HS-5 (cell line): ENCODE results near the gene PTPRM.

Experiments used
- DNase-seq: peaks from one replicate; pipeline ENCODE4 v3.0.0-alpha.2; 2012; ENCODE audit warnings: low read depth

The PTPRM gene

GRCh38 chr18:7566567-7567473 lies at the start of gene PTPRM:
TSS of gene PTPRM (plus strand) at chr18:7567316. CDS start at chr18:7567819, 503 bp downstream.
- no peak for DNase-seq

- no peak for DNase-seq
Measured at GRCh38 chr18:7517852-7518251, 49.3 kb upstream of the PTPRM start.

- no peak for DNase-seq
Measured at GRCh38 chr18:7520200-7520785, 46.8 kb upstream of the PTPRM start.

GRCh38 chr18:7521226-7521856 lies 45.8 kb upstream of the PTPRM start:
- DNase-seq: no peak

- no peak for DNase-seq
Measured at GRCh38 chr18:7523772-7524171, 43.3 kb upstream of the PTPRM start.

GRCh38 chr18:7524786-7525185 lies 42.3 kb upstream of the PTPRM start:
- DNase-seq: no peak

- no peak for DNase-seq
Measured at GRCh38 chr18:7532942-7533341, 34.2 kb upstream of the PTPRM start.

GRCh38 chr18:7535436-7536205 lies 31.5 kb upstream of the PTPRM start:
- peak; percentile 25 for DNase-seq

GRCh38 chr18:7537145-7537544 lies 30.0 kb upstream of the PTPRM start:
- DNase-seq: no peak

- no peak for DNase-seq
Measured at GRCh38 chr18:7541835-7542234, 25.3 kb upstream of the PTPRM start.

- no peak for DNase-seq
Measured at GRCh38 chr18:7544686-7545085, 22.4 kb upstream of the PTPRM start.

GRCh38 chr18:7545734-7546133 lies 21.4 kb upstream of the PTPRM start:
- DNase-seq: no peak

GRCh38 chr18:7548221-7548620 lies 18.9 kb upstream of the PTPRM start:
- DNase-seq: no peak

- no peak for DNase-seq
Measured at GRCh38 chr18:7548721-7549120, 18.4 kb upstream of the PTPRM start.

GRCh38 chr18:7557973-7558372 lies 9.1 kb upstream of the PTPRM start:
- no peak for DNase-seq

GRCh38 chr18:7558769-7559168 lies 8.3 kb upstream of the PTPRM start:
- no peak for DNase-seq

- DNase-seq: no peak
Measured at GRCh38 chr18:7559709-7560319, 7.3 kb upstream of the PTPRM start.

- no peak for DNase-seq
Measured at GRCh38 chr18:7561909-7562460, 5.1 kb upstream of the PTPRM start.

- DNase-seq: no peak
Measured at GRCh38 chr18:7562491-7562890, 4.6 kb upstream of the PTPRM start.

GRCh38 chr18:7565677-7566076 lies 1.4 kb upstream of the PTPRM start:
- no peak for DNase-seq

- DNase-seq: no peak
Measured at GRCh38 chr18:7566244-7566566, 911 bp upstream of the PTPRM start.
